ENCODE data around the gene GPN3. TPM values are rescaled to one million over a fixed set of nuclear protein-coding genes. Genes with fewer than 3 reads are reported as not detected.
A peak's percentile ranks its signal among the peaks of the same experiment; 100 is the strongest.

Gene GPN3
- total and polyA plus RNA-seq, 2 of the 13 experiments (the other 11 are each of a cell fraction or from before 2014, with no cell fraction given): 28.7 to 29.5 TPM

DNA sequence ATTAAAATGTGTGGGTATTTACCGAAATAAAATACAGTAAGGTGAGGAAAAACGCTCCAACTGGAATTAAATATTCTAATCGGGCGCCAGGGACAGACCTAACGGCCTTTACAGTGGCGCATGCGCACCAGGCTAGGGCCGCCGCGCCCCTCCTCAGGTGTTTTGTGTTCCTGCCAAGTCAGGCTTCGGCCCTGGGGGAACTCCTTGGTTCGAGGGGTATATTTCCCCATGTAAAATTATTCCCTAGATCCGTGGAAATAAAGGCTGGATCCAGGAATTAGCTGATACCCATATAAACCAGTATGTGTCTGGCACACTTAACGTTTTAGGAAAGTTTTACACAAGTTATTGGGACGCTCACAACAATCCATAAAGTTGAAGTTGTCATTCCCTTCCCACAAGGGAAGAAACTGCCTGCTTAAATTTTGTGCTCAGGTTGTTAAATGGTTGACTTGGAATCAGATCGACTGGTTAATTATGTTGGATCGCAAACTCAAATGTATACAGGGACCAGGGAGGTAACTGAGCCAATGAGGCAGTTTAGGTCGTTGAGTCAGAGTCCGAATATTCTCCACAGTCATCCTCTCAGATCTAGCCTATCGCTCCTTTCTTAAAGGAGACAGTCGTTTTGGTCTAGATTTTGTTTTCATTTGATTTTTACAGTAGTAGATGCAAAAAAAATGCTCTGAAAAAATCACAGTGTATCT lies 63.9 kb downstream of the GPN3 start (continued):
- TF ChIP-seq, protein P1, sequence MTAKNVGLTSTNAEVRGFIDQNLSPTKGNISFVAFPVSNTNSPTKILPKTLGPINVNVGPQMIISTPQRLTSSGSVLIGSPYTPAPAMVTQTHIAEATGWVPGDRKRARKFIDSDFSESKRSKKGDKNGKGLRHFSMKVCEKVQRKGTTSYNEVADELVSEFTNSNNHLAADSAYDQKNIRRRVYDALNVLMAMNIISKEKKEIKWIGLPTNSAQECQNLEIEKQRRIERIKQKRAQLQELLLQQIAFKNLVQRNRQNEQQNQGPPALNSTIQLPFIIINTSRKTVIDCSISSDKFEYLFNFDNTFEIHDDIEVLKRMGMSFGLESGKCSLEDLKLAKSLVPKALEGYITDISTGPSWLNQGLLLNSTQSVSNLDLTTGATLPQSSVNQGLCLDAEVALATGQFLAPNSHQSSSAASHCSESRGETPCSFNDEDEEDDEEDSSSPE (CRISPR knock-in tag; IDR thresholded peaks at IDR 0.05): 0 out of 2 replicates have a peak, but pooled peaks have one; percentile 12
- TF ChIP-seq TEAD3 (CRISPR knock-in tag; optimal IDR thresholded peaks at IDR 0.05; ENCODE audit: borderline replicate concordance) (peak; percentile 29), EHMT2 (IDR thresholded peaks at IDR 0.05; ENCODE audit: borderline replicate concordance, low read depth, low read length) (0 out of 2 replicates have a peak, but pooled peaks have one; percentile 16), GABPA (IDR thresholded peaks at IDR 0.05; ENCODE audit: low read depth, low read length) (no peak), GABPA (CRISPR knock-in tag; IDR thresholded peaks at IDR 0.05; ENCODE audit: low read depth) (peak; percentile 24; the same call in 1 of the 2 replicates), HDAC6 (IDR thresholded peaks at IDR 0.05; ENCODE audit: low read depth, low read length) (peak; percentile 15; the same call in 1 of the 2 replicates), HNRNPH1 (optimal IDR thresholded peaks at IDR 0.05; ENCODE audit: low read depth, low read length) (no peak), KAT8 (CRISPR knock-in tag; IDR thresholded peaks at IDR 0.05) (peak; percentile 29; the same call in 1 of the 2 replicates), PITX1 (CRISPR knock-in tag; IDR thresholded peaks at IDR 0.05) (0 out of 2 replicates have a peak, but pooled peaks have one; percentile 5)
- TF ChIP-seq, protein P2, sequence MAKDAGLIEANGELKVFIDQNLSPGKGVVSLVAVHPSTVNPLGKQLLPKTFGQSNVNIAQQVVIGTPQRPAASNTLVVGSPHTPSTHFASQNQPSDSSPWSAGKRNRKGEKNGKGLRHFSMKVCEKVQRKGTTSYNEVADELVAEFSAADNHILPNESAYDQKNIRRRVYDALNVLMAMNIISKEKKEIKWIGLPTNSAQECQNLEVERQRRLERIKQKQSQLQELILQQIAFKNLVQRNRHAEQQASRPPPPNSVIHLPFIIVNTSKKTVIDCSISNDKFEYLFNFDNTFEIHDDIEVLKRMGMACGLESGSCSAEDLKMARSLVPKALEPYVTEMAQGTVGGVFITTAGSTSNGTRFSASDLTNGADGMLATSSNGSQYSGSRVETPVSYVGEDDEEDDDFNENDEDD (CRISPR knock-in tag; IDR thresholded peaks at IDR 0.05; ENCODE audit: borderline replicate concordance): peak; percentile 23; the same call in 1 of the 2 replicates

Measured in HepG2 (cell line).